GM21717 (cell line): ENCODE data around the gene HHIP.

Experiments used
- ATAC-seq: cut with Tn5 transposase; IDR thresholded peaks from one replicate; pipeline ENCODE4 v1.9.1; 2021; ENCODE audit warnings: mild to moderate bottlenecking, moderate library complexity; ENCODE audit not compliant: unreplicated experiment

Gene HHIP

GRCh38 chr4:144655491-144655890 is 9.5 kb downstream of the HHIP start:
- ATAC-seq, result no peak

GRCh38 chr4:144656850-144657249 is 10.9 kb downstream of the HHIP start:
- ATAC-seq, result no peak

GRCh38 chr4:144658015-144658567 is 12.1 kb downstream of the HHIP start:
- no peak for ATAC-seq

- no peak for ATAC-seq
Measured at GRCh38 chr4:144658903-144659302, 12.9 kb downstream of the HHIP start.

- ATAC-seq, result no peak
Measured at GRCh38 chr4:144659447-144659846, 13.5 kb downstream of the HHIP start.

GRCh38 chr4:144663834-144664475 is 18.0 kb downstream of the HHIP start:
- no peak for ATAC-seq

GRCh38 chr4:144666539-144667175 is 20.7 kb downstream of the HHIP start:
- no peak for ATAC-seq

GRCh38 chr4:144667500-144667899 is 21.5 kb downstream of the HHIP start:
- ATAC-seq, result no peak

GRCh38 chr4:144670776-144671175 is 24.8 kb downstream of the HHIP start:
- ATAC-seq, result no peak

- ATAC-seq, result no peak
Measured at GRCh38 chr4:144674711-144675110, 28.8 kb downstream of the HHIP start.

GRCh38 chr4:144681806-144682205 is 35.9 kb downstream of the HHIP start:
- no peak for ATAC-seq

- ATAC-seq, result no peak
Measured at GRCh38 chr4:144683516-144683915, 37.6 kb downstream of the HHIP start.

GRCh38 chr4:144685911-144686310 is 40.0 kb downstream of the HHIP start:
- ATAC-seq, result no peak

GRCh38 chr4:144686921-144687320 is 41.0 kb downstream of the HHIP start:
- ATAC-seq, result no peak

- no peak for ATAC-seq
Measured at GRCh38 chr4:144687466-144687865, 41.5 kb downstream of the HHIP start.

GRCh38 chr4:144688035-144688569 is 42.1 kb downstream of the HHIP start:
- no peak for ATAC-seq

GRCh38 chr4:144689125-144689524 is 43.2 kb downstream of the HHIP start:
- no peak for ATAC-seq

GRCh38 chr4:144695721-144696120 is 49.8 kb downstream of the HHIP start:
- no peak for ATAC-seq

- no peak for ATAC-seq
Measured at GRCh38 chr4:144696376-144696775, 50.4 kb downstream of the HHIP start.

GRCh38 chr4:144699565-144699964 is 53.6 kb downstream of the HHIP start:
- no peak for ATAC-seq

- ATAC-seq, result no peak
Measured at GRCh38 chr4:144701683-144702233, 55.8 kb downstream of the HHIP start.

GRCh38 chr4:144703494-144703893 is 57.5 kb downstream of the HHIP start:
- no peak for ATAC-seq
